ENCODE data around the gene CDH5.
"Not testable (repeated sequence)": the region's sequence is repeated elsewhere in the genome, so short reads cannot be mapped to it uniquely, and the experiment has no call there.

The CDH5 gene

GRCh38 chr16:66437391-66437945, 71.0 kb downstream of the CDH5 start:
- DNase-seq (ENCODE audit: low spot score), result no peak

DNA sequence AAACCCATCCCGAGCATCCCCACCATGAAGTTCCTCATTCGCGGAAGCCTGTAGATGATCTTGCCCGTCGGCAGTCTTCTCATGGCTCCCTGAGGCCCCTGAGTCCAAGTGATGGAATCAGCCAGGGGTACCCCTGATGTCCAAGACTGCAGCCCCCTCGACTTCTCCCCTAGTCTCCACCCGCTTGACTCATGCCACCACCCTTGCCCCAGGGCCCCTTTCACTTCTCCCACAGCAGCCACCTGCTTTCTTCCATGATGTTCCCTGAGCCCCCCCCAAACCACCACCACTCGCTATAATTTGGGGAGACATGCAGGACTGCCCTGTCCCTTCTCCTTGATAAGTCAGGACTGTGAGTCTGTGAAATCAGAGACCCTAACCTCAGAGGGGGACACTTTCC, 72.0 kb downstream of the CDH5 start:
- no peak for DNase-seq (ENCODE audit: low spot score)

GRCh38 chr16:66439051-66439730, 72.7 kb downstream of the CDH5 start:
- DNase-seq (ENCODE audit: low spot score), result no peak

- no peak for DNase-seq (ENCODE audit: low spot score)
Observed at GRCh38 chr16:66440271-66440802, 73.8 kb downstream of the CDH5 start.

- no peak for DNase-seq (ENCODE audit: low spot score)
Observed at GRCh38 chr16:66440970-66441369, 74.5 kb downstream of the CDH5 start.

DNA sequence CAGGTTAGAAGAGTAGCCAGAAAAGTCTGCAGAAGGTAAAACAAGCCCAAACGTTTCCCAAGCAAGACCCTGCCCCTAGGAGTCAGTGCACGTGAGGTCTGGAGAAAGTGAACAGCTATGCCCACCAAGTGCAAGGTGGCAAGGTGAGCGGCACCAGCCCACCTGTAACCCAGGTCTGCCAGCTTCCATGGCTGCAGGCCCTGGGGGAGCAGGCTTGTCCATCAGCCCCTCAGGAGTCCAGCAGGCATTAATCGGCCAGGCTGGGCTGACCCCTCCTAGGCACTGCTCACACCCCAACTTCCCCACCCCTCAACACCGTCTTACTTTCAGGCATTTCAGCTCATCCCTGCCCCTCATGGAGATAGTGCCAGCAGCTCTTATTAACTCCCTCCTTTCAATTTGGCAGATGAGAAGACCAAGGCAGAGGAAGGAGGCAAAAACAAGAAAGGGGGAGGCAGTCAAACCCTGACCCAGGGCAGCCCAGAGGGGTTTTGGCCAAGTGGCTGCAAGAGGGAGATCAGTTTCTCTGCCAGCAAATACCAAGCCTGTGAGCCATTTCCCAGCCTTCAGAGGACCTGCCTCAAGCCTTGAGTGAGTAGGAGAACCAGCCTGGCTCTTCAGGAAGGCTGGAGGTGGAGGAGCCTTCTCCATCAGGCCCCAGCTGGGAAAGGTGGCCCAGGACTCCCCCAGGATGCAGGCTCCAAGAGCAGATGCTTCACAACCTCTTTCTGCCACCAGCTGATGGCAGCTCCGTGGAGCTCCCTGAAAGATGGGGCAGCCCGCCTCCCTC, 75.3 kb downstream of the CDH5 start:
- DNase-seq (ENCODE audit: low spot score), result no peak

GRCh38 chr16:66442502-66443268, 76.2 kb downstream of the CDH5 start:
- DNase-seq (ENCODE audit: low spot score), result no peak

DNA sequence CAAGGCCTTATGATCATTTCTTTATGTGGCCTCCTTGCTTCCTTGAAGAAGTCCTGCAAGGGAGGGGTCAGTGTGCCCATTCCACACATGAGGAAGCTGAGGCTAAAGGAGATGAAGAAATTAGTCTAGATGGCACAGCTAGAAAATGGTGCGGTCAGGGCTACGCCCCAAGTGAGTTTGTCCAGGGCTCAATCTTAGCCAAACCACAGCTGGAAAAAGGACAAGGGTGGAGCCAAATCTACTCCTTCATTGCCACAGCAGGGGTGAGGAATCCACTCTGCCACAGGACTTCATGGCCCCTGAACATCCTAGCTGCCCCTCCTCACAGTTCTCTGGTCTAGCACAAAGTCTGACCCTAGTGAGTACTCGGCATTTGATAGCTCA, 76.8 kb downstream of the CDH5 start:
- no peak for DNase-seq (ENCODE audit: low spot score)

DNA sequence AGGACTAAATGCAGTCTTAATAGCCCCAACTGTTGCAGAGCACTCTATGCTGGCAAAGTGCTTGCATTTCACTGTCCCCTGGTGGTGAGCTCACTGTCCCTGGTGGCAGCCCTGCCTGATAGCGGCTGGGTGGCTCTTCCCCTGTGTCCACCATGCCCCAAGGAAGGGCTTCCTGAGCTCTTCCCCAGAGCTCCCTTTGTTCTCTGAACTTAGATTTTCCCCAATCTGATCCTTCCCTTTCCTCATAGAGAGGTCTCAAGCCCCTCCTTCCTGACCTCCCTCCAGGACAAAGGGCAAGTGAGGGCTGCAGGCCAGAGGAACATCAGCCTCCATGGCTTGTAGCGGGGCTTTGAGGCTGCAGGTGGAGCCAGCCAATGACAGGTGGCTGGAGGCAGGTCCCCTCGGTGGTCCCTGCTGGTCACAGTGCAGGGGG, 77.6 kb downstream of the CDH5 start:
- DNase-seq (ENCODE audit: low spot score), result no peak

GRCh38 chr16:66446737-66447136, 80.2 kb downstream of the CDH5 start:
- DNase-seq (ENCODE audit: low spot score), result no peak

DNA sequence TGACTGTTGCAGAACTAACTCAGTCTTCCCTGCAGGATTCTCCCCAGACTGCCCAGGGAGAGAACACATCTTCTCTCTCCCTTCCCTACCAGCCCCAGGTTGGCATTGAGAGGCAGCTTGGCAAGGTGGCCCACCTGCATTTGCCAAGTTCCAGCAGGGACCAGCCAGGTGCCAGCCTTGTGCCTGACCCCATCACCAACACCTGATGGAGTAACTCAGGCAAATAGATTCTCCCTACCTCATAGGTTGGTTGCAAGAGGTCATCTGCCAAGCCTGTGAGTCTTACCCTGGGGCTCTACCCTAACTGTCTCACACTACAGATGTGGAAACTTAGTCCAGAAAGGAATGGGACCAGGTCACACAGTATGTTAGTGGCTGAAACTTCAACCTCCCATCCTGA, 81.0 kb downstream of the CDH5 start:
- DNase-seq (ENCODE audit: low spot score), result no peak

- DNase-seq (ENCODE audit: low spot score), result no peak
Observed at GRCh38 chr16:66451548-66451947, 85.1 kb downstream of the CDH5 start.

DNA sequence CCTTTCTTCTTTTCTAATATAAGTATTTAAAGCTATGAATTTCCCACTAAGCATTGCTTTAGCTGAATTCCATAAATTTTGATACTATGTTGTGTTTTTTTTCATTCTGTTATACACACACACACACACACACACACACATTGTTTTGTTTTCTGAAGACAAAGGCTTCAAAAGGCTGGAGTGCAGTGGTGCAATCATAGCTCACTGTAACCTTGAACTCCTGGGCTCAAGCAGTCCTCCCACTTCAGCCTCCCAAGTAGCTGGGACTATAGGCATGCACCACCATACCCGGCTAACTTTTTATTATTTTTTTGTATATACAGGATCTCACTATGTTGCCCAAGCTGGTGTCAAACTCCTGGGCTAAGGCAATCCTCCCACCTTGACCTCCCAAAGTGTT, 86.7 kb downstream of the CDH5 start:
- not testable (repeated sequence) for DNase-seq (ENCODE audit: low spot score)

Measured in germinal center (tissue), 1 donor.